ENCODE results near the gene TMIE. TPM values are rescaled to one million over a fixed set of nuclear protein-coding genes. Genes with fewer than 3 reads are reported as not detected.

TMIE gene
- total and polyA plus RNA-seq, 9 of the 15 experiments (the other 6 are each of a cell fraction or from before 2014, with no cell fraction given) = not detected

- no peak overlapping the region for H3K27ac ChIP-seq (ENCODE audit: extremely low read depth, low read depth, low read length)
- FAIRE-seq = no peak
- BruUV-seq (replicated peaks) = no TSS peak
- H3K4me3 ChIP-seq = no peak overlapping the region
- ATAC-seq = no peak
- H3K9ac ChIP-seq (ENCODE audit: insufficient read depth in 1 of 2, low read depth in 2 of 2, low read length in 2 of 2) = no peak overlapping the region
- CTCF ChIA-PET (ENCODE audit: low intra/inter-chr PET ratio) = no interaction called here
- no peaks in the 10 kb centered on the region for H3K36me3 ChIP-seq (ENCODE audit: control insufficient read depth, insufficient read depth, low read length)
- H2AFZ ChIP-seq (ENCODE audit: low read depth, low read length) = no peak overlapping the region
- H3K79me2 ChIP-seq (ENCODE audit: control insufficient read depth, insufficient read depth, low read length) = no peaks in the 10 kb centered on the region
- no peak for DNase-seq (ENCODE audit: extremely low read depth in 1 of 4, low spot score in 3 of 4)
- no peaks in the 10 kb centered on the region for H3K9me3 ChIP-seq (replicated peaks; ENCODE audit: control insufficient read depth, insufficient read depth, low read depth, low read length)
- intact Hi-C loops (cut with micrococcal nuclease) (no loop called here), in situ Hi-C loops (cut with MboI) (no loop called here)
- POLR2A ChIA-PET = interaction anchor here (0.8 to 1.7 kb wide), 2 partner anchors 11 to 20 kb away, joined by 3 to 4 read pairs; no protein-coding TSS in a partner anchor
- peaks cover 28 to 77% of the 10 kb centered on the region in 2 experiments for H3K27me3 ChIP-seq (ENCODE audit: control insufficient read depth in 2 of 2, insufficient read depth in 2 of 2, low read length in 2 of 2)
- no peaks in the 10 kb centered on the region for H3K4me1 ChIP-seq (replicated peaks in 1 of 2; ENCODE audit: control insufficient read depth in 2 of 2, insufficient read depth in 2 of 2, low read length in 2 of 2)
- 3% methylated on average over 6 of the region's 6 CpGs for WGBS (ENCODE audit: insufficient coverage, low coverage, missing lambda C conversion rate)
- H4K20me1 ChIP-seq (replicated peaks; ENCODE audit: control insufficient read depth, insufficient read depth, low read length) = peaks cover 11% of the 10 kb centered on the region; the same call in 1 of the 2 replicates
- TF ChIP-seq GABPB2 (CRISPR knock-in tag; conservative IDR thresholded peaks at IDR 0.05) = no peak
- TF ChIP-seq, protein P1, sequence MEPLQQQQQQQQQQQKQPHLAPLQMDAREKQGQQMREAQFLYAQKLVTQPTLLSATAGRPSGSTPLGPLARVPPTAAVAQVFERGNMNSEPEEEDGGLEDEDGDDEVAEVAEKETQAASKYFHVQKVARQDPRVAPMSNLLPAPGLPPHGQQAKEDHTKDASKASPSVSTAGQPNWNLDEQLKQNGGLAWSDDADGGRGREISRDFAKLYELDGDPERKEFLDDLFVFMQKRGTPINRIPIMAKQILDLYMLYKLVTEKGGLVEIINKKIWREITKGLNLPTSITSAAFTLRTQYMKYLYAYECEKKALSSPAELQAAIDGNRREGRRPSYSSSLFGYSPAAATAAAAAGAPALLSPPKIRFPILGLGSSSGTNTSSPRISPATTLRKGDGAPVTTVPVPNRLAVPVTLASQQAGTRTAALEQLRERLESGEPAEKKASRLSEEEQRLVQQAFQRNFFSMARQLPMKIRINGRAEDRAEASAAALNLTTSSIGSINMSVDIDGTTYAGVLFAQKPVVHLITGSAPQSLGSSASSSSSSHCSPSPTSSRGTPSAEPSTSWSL (CRISPR knock-in tag; IDR thresholded peaks at IDR 0.05; ENCODE audit: borderline replicate concordance) = no peak
- TF ChIP-seq, protein P2, sequence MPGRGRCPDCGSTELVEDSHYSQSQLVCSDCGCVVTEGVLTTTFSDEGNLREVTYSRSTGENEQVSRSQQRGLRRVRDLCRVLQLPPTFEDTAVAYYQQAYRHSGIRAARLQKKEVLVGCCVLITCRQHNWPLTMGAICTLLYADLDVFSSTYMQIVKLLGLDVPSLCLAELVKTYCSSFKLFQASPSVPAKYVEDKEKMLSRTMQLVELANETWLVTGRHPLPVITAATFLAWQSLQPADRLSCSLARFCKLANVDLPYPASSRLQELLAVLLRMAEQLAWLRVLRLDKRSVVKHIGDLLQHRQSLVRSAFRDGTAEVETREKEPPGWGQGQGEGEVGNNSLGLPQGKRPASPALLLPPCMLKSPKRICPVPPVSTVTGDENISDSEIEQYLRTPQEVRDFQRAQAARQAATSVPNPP (IDR thresholded peaks at IDR 0.05; ENCODE audit: borderline replicate concordance, insufficient read depth, insufficient read length) = no peak
- H3K9me1 ChIP-seq (ENCODE audit: control insufficient read depth, insufficient read depth, low read length) = no peaks in the 10 kb centered on the region
- no peak overlapping the region for H3K4me2 ChIP-seq (ENCODE audit: insufficient read depth, low read length)
Measured at GRCh38 chr3:46660003-46660402, 41.2 kb upstream of the TMIE start.

Measured in K562 (cell line).